HepG2 (cell line): ENCODE data around the gene PIR.

Source experiments
- NFYB ChIP-seq: sonication (generic); formaldehyde crosslinking; IDR thresholded peaks from 2 replicates; pipeline ENCODE4 v1.4.0; 2020; ENCODE audit warnings: missing genetic modification reagents
- NR3C1 ChIP-seq: sonication (generic); formaldehyde crosslinking; IDR thresholded peaks from 2 replicates; pipeline ENCODE4 v1.4.0; 2020; ENCODE audit warnings: missing genetic modification reagents
- SUZ12 ChIP-seq: fragments of 150-350 bp; IDR thresholded peaks from 2 replicates; pipeline ENCODE4 v1.6.1; 2014; ENCODE audit warnings: low read depth, low read length
- ZSCAN22 ChIP-seq: sonication (generic); formaldehyde crosslinking; IDR thresholded peaks from 2 replicates; pipeline ENCODE4 v1.4.0; 2020; ENCODE audit warnings: mild to moderate bottlenecking, missing genetic modification reagents
- TF ChIP-seq, protein P1 (sequence below): sonication (generic); formaldehyde crosslinking; IDR thresholded peaks from 2 replicates; pipeline ENCODE4 v1.9.0; 2022; ENCODE audit warnings: low read depth, missing genetic modification reagents

DNA sequence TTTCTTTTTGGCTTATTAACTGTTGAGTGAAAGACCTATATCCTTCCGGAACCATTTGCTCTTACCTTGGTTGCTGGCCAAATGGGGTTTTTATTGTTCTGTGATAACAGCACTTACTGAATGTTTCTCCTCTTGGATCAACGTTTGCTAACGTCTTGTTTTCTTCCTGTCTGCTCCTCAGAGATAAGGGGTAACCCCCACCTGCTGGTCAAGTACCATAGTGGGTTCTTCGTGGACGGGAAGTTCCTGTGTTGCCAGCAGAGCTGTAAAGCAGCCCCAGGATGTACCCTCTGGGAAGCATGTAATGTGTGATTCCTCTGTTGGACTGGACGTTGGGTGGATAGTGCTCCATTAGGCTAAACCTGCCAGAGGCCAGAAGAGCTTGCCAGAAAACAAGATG is 22.8 kb upstream of the PIR start:
- no peak for TF ChIP-seq ZSCAN22 (CRISPR knock-in tag)
- TF ChIP-seq SUZ12: no peak
- no peak for TF ChIP-seq NR3C1 (CRISPR knock-in tag)
- no peak for TF ChIP-seq NFYB (CRISPR knock-in tag)
- TF ChIP-seq, protein P1, sequence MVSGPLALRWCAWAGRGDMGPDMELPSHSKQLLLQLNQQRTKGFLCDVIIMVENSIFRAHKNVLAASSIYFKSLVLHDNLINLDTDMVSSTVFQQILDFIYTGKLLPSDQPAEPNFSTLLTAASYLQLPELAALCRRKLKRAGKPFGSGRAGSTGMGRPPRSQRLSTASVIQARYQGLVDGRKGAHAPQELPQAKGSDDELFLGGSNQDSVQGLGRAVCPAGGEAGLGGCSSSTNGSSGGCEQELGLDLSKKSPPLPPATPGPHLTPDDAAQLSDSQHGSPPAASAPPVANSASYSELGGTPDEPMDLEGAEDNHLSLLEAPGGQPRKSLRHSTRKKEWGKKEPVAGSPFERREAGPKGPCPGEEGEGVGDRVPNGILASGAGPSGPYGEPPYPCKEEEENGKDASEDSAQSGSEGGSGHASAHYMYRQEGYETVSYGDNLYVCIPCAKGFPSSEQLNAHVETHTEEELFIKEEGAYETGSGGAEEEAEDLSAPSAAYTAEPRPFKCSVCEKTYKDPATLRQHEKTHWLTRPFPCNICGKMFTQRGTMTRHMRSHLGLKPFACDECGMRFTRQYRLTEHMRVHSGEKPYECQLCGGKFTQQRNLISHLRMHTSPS: no peak
